ENCODE measurements around the gene SBF2.

- TF ChIP-seq CTCF (IDR thresholded peaks at IDR 0.05) (no peak), POLR2AphosphoS5 (IDR thresholded peaks at IDR 0.05) (no peak), POLR2A (IDR thresholded peaks at IDR 0.05) (no peak)
Measured at GRCh38 chr11:10023212-10023611, 270.8 kb downstream of the SBF2 start.
